Mesothelial cell of epicardium (in vitro differentiated cells): ENCODE data around the gene LCK. TPM values are rescaled to one million over a fixed set of nuclear protein-coding genes. Genes with fewer than 3 reads are reported as not detected.

Experiments used
- DNase-seq, 2 experiments: peaks; one replicate each; pipeline ENCODE4 v3.0.0; 2021; ENCODE audit warnings: low spot score in 2 of 2; ENCODE audit not compliant: unreplicated experiment in 2 of 2
- H3K27ac Mint-ChIP-seq: 2 replicates; pipeline ENCODE4 v1.8.0; 2021; ENCODE audit warnings: mixed read lengths
- H3K27me3 Mint-ChIP-seq: 2 replicates; pipeline ENCODE4 v1.8.0; 2021; ENCODE audit warnings: low read depth, mixed read lengths
- H3K36me3 Mint-ChIP-seq: 2 replicates; pipeline ENCODE4 v1.8.0; 2021; ENCODE audit warnings: mixed read lengths
- H3K4me1 Mint-ChIP-seq: 2 replicates; pipeline ENCODE4 v1.8.0; 2021; ENCODE audit warnings: mixed read lengths
- H3K4me3 Mint-ChIP-seq: 2 replicates; pipeline ENCODE4 v1.8.0; 2021; ENCODE audit warnings: mild to moderate bottlenecking, moderate library complexity, mixed read lengths
- H3K9me3 Mint-ChIP-seq: 2 replicates; pipeline ENCODE4 v1.8.0; 2021; ENCODE audit warnings: mixed read lengths
- CTCF ChIP-seq: fragments of 200-600 bp; sonication (generic); IDR thresholded peaks from one replicate; pipeline ENCODE4 v1.5.0; 2021; ENCODE audit warnings: antibody characterized with exemption; ENCODE audit not compliant: unreplicated experiment
- total RNA-seq: library from RNA; stranded (reverse); gene quantifications from 3 replicates; pipeline ENCODE4 v1.2.1, GENCODE V29; 2021

LCK gene
- total RNA-seq: 1.4 to 1.8 TPM (median 1.5 TPM) in 3 replicates

GRCh38 chr1:32250893-32251716 lies at the start of gene LCK:
Gene LCK, plus strand, starts transcription at chr1:32251265. Its CDS starts 23,065 bp downstream, at chr1:32274330.
- Mint-ChIP-seq H3K27ac (peak within 1 kb of the TSS; percentile 21), H3K4me3 (no peak within 1 kb of the TSS)
- DNase-seq: no peak

GRCh38 chr1:32204943-32205361 lies 46.1 kb upstream of the LCK start:
- no peak for DNase-seq
- H3K4me1 Mint-ChIP-seq: peaks cover 27% of the 10 kb centered on the region
- no peak for TF ChIP-seq CTCF
- H3K27me3 Mint-ChIP-seq: no peaks in the 10 kb centered on the region
- no peaks in the 10 kb centered on the region for H3K36me3 Mint-ChIP-seq
- peak overlapping the region; percentile 86 for H3K27ac Mint-ChIP-seq
- H3K9me3 Mint-ChIP-seq: no peaks in the 10 kb centered on the region
- H3K4me3 Mint-ChIP-seq: peak overlapping the region; percentile 89

More at GRCh38 chr1:32250893-32251716, at the start of gene LCK:
- Mint-ChIP-seq H3K27me3 (no peaks in the 10 kb centered on the region), H3K36me3 (no peaks in the 10 kb centered on the region), H3K4me1 (peaks cover 19% of the 10 kb centered on the region), H3K9me3 (no peaks in the 10 kb centered on the region)
- no peak for TF ChIP-seq CTCF

- no peaks in the 10 kb centered on the region for H3K9me3 Mint-ChIP-seq
- TF ChIP-seq CTCF: peak; percentile 10
Observed at GRCh38 chr1:32205401-32206370, 45.4 kb upstream of the LCK start, which contains the start of gene IQCC. Gene IQCC, plus strand, starts transcription at chr1:32205671. Its CDS starts 11 bp downstream, at chr1:32205682.

GRCh38 chr1:32208469-32208868 lies 42.6 kb upstream of the LCK start:
- DNase-seq: no peak
- Mint-ChIP-seq H3K36me3 (no peaks in the 10 kb centered on the region), H3K9me3 (no peaks in the 10 kb centered on the region), H3K4me3 (no peak overlapping the region), H3K4me1 (peaks cover 14% of the 10 kb centered on the region), H3K27me3 (no peaks in the 10 kb centered on the region), H3K27ac (no peak overlapping the region)
- no peak for TF ChIP-seq CTCF

More at GRCh38 chr1:32205401-32206370, 45.4 kb upstream of the LCK start, which contains the start of gene IQCC:
- Mint-ChIP-seq H3K4me1 (peaks cover 23% of the 10 kb centered on the region), H3K27me3 (no peaks in the 10 kb centered on the region), H3K4me3 (peak within 1 kb of the TSS; percentile 89), H3K27ac (peak within 1 kb of the TSS; percentile 86), H3K36me3 (no peaks in the 10 kb centered on the region)
- peak; percentile 84 to 89 for DNase-seq

GRCh38 chr1:32208891-32209328 lies 42.2 kb upstream of the LCK start, which contains the start of gene DCDC2B:
Gene DCDC2B, plus strand, starts transcription at chr1:32209089. Its CDS starts 5 bp downstream, at chr1:32209094.
- no peak for DNase-seq
- H3K36me3 Mint-ChIP-seq: no peaks in the 10 kb centered on the region
- H3K4me1 Mint-ChIP-seq: peaks cover 14% of the 10 kb centered on the region
- H3K4me3 Mint-ChIP-seq: no peak within 1 kb of the TSS
- H3K27ac Mint-ChIP-seq: no peak within 1 kb of the TSS
- H3K27me3 Mint-ChIP-seq: no peaks in the 10 kb centered on the region
- TF ChIP-seq CTCF: no peak
- no peaks in the 10 kb centered on the region for H3K9me3 Mint-ChIP-seq
